Activated naive CD4-positive, alpha-beta T cell treated with anti-CD3 and anti-CD28 coated beads, Interleukin-2, amount 50 U/mL, for 72 hours (primary cell): ENCODE measurements around the gene OR2T5. TPM values are rescaled to one million over a fixed set of nuclear protein-coding genes. Genes with fewer than 3 reads are reported as not detected.
"Not testable (repeated sequence)": the region's sequence is repeated elsewhere in the genome, so short reads cannot be mapped to it uniquely, and the experiment has no call there.

Experiments used
- ATAC-seq, 2 donors: fragments of 150-1000 bp; cut with Tn5 transposase; 2 replicates each; pipeline ENCODE4 v1.10.0; 2021; ENCODE audit warnings: mild to moderate bottlenecking in 2 of 2, moderate library complexity in 2 of 2
- DNase-seq, 2 donors: peaks; one replicate each; pipeline ENCODE4 v3.0.0; 2021 to 2022; ENCODE audit warnings: low spot score in 2 of 2
- H3K27ac Mint-ChIP-seq, 2 donors: one replicate each; pipeline ENCODE4 v1.8.0; 2022; ENCODE audit warnings: mild to moderate bottlenecking in 2 of 2, mixed read lengths in 2 of 2
- H3K36me3 Mint-ChIP-seq, 2 donors: one replicate each; pipeline ENCODE4 v1.8.0; 2022; ENCODE audit warnings: mixed read lengths in 2 of 2
- H3K9me3 Mint-ChIP-seq, 2 donors: one replicate each; pipeline ENCODE4 v1.8.0; 2022; ENCODE audit warnings: mixed read lengths in 2 of 2
- total RNA-seq, 2 donors: library from RNA; stranded (reverse); gene quantifications; one replicate each; pipeline ENCODE4 v1.2.3, GENCODE V29; 2022

OR2T5 gene
- total RNA-seq, 2 donors from 2014 or later = not detected

- H3K36me3 Mint-ChIP-seq, ATAC-seq, H3K27ac Mint-ChIP-seq, H3K9me3 Mint-ChIP-seq, DNase-seq: not testable (repeated sequence)
Observed at GRCh38 chr1:248475660-248476059, 12.7 kb upstream of the OR2T5 start.

- peak; percentile 85 to 92 for ATAC-seq
- peak in 1 of 2 donors; percentile 26 for DNase-seq
- not testable (repeated sequence) for H3K9me3 Mint-ChIP-seq, H3K36me3 Mint-ChIP-seq
- peak overlapping the region; percentile 47 to 85 for H3K27ac Mint-ChIP-seq
Observed at GRCh38 chr1:248481686-248482579, 6.5 kb upstream of the OR2T5 start.

- not testable (repeated sequence) for DNase-seq, H3K36me3 Mint-ChIP-seq, H3K9me3 Mint-ChIP-seq, ATAC-seq, H3K27ac Mint-ChIP-seq
Observed at GRCh38 chr1:248496661-248497060, 8.3 kb downstream of the OR2T5 start.

DNA sequence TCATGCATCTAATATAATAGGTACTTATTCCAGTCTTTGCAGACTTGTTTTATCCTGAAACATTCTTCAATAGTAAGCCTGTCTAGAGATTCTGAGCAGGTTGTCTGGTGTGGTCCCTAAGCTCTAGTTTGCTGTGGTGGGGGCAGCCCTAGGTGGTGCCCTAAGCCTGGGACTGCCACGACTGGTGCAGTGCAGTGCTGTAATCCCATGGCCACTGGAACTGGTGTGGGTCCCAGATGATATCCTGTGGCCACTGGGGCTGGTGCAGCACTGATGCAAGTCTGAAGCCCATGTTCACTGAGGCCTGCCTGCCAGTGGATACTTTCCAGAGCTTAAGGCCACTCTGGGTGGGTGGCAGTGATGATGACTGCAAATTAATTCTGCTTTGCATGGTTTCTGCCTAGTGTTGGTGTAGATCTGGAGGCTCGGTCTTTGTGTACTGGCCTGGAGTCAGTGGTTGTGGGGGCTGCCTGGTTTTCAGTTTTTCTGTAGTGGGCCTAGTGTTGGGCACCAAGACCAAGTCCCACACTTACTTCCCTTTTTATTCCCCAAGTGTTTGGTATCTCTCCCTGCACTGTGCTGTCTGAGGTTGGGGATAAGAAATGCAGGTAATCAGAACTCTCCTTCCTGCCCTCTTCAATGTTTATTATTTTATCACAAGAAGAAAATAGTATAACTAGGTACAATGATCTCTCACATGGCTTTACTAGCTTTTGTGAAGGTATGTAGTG lies 12.1 kb downstream of the OR2T5 start:
- H3K9me3 Mint-ChIP-seq, H3K27ac Mint-ChIP-seq, ATAC-seq, H3K36me3 Mint-ChIP-seq, DNase-seq: not testable (repeated sequence)

- ATAC-seq, H3K9me3 Mint-ChIP-seq, H3K27ac Mint-ChIP-seq, H3K36me3 Mint-ChIP-seq, DNase-seq: not testable (repeated sequence)
Observed at GRCh38 chr1:248507773-248508172, 19.4 kb downstream of the OR2T5 start, which contains the start of gene OR2G6. Gene OR2G6 (plus strand): TSS chr1:248508073. CDS start chr1:248521647, 13,574 bp downstream.

- not testable (repeated sequence) for H3K27ac Mint-ChIP-seq, H3K9me3 Mint-ChIP-seq, DNase-seq, ATAC-seq, H3K36me3 Mint-ChIP-seq
Observed at GRCh38 chr1:248510217-248510616, 21.8 kb downstream of the OR2T5 start.

DNA sequence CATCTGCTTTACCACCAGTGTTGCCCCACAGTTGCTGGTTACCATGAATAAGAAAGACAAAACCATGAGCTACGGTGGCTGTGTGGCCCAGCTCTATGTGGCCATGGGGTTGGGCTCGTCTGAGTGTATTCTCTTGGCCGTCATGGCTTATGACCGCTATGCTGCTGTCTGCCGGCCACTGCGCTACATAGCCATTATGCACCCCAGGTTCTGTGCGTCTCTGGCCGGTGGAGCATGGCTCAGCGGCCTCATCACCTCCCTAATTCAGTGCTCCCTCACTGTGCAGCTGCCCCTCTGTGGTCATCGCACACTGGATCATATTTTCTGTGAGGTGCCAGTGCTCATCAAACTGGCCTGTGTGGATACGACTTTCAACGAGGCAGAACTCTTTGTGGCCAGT lies 33.5 kb downstream of the OR2T5 start:
- Mint-ChIP-seq H3K9me3 (no peaks in the 10 kb centered on the region), H3K27ac (no peak overlapping the region)
- no peak for ATAC-seq

DNA sequence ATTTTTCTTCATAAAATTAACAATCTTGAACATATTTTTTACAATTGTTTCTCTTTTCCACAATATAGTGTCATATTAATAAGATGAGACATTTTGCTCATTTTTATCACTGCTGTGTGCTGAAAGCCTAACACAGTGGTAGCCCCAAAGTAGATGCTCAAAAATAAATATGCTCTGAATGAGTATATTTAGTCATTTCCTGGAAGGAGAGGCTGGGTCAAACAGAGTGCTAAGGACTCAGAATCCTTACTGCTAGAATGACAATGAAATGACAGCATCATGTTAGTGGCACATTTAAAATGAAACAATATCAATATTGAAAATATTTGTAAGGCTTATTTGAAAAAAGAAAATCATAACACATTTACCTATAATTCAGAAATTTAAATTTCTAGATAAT lies 49.1 kb downstream of the OR2T5 start:
- not testable (repeated sequence) for H3K36me3 Mint-ChIP-seq, H3K9me3 Mint-ChIP-seq, H3K27ac Mint-ChIP-seq, ATAC-seq, DNase-seq

More for the DNA sequence above, 33.5 kb downstream of the OR2T5 start:
- no peaks in the 10 kb centered on the region for H3K36me3 Mint-ChIP-seq
- DNase-seq = no peak

Other genes with a start within 250 kb of the OR2T5 start
- gene OR2T33, start 210.6 kb upstream of the OR2T5 start, total RNA-seq = not detected
- gene OR2T12, start 185.2 kb upstream of the OR2T5 start, total RNA-seq = not detected
- gene OR2M7, start 164.0 kb upstream of the OR2T5 start, total RNA-seq = not detected
- not detected for gene OR14C36, start 139.8 kb upstream of the OR2T5 start, total RNA-seq
- gene OR2T4, start 126.9 kb upstream of the OR2T5 start, total RNA-seq = not detected
- not detected for gene OR2T6, start 112.8 kb upstream of the OR2T5 start, total RNA-seq
- gene OR2T1, start 85.5 kb upstream of the OR2T5 start, total RNA-seq = not detected
- not detected for gene OR2T2, start 43.0 kb upstream of the OR2T5 start, total RNA-seq
- not detected for gene OR2T3, start 15.2 kb upstream of the OR2T5 start, total RNA-seq
- gene OR2G6, start 19.5 kb downstream of the OR2T5 start, total RNA-seq = not detected
- gene OR2T29, start 74.2 kb downstream of the OR2T5 start, total RNA-seq = not detected
- not detected for gene OR2T34, start 86.2 kb downstream of the OR2T5 start, total RNA-seq
- not detected for gene OR2T10, start 109.1 kb downstream of the OR2T5 start, total RNA-seq
- not detected for gene OR2T11, start 146.5 kb downstream of the OR2T5 start, total RNA-seq
- gene OR2T35, start 156.7 kb downstream of the OR2T5 start, total RNA-seq = not detected
- not detected for gene OR2T27, start 166.9 kb downstream of the OR2T5 start, total RNA-seq
- not detected for gene OR14I1, start 214.2 kb downstream of the OR2T5 start, total RNA-seq